HepG2 (cell line): ENCODE data around the gene MYL6B. TPM values are rescaled to one million over a fixed set of nuclear protein-coding genes. Genes with fewer than 3 reads are reported as not detected.

Source experiments
- MED8 ChIP-seq: sonication (generic); formaldehyde crosslinking; IDR thresholded peaks from 2 replicates; pipeline ENCODE4 v1.8.1; 2023; ENCODE audit warnings: mild to moderate bottlenecking, missing genetic modification reagents; ENCODE audit not compliant: insufficient replicate concordance
- NAIF1 ChIP-seq: sonication (generic); formaldehyde crosslinking; IDR thresholded peaks from 2 replicates; pipeline ENCODE4 v1.5.0; 2020; ENCODE audit warnings: mild to moderate bottlenecking, missing genetic modification reagents, borderline replicate concordance
- NCOA2 ChIP-seq: sonication (generic); formaldehyde crosslinking; IDR thresholded peaks from 2 replicates; pipeline ENCODE4 v1.8.0; 2022; ENCODE audit warnings: inconsistent platforms
- NFKB2 ChIP-seq: sonication (generic); formaldehyde crosslinking; IDR thresholded peaks from 2 replicates; pipeline ENCODE4 v1.4.0; 2020; ENCODE audit warnings: missing genetic modification reagents, borderline replicate concordance
- NFRKB ChIP-seq: fragments of 450-650 bp; IDR thresholded peaks from 2 replicates; pipeline ENCODE4 v1.6.1; 2017
- NR1H2 ChIP-seq: sonication (generic); formaldehyde crosslinking; IDR thresholded peaks from 2 replicates; pipeline ENCODE4 v1.8.1; 2022; ENCODE audit warnings: low read depth, missing genetic modification reagents, borderline replicate concordance
- NR2F1 ChIP-seq, 2 experiments: fragments of 450-650 bp in 1 of 2; formaldehyde crosslinking in 1 of 2; IDR thresholded peaks; 2 replicates each; pipeline versions ENCODE4 v1.5.0 to v1.6.1; 2016 to 2020; ENCODE audit warnings: mild to moderate bottlenecking in 1 of 2, missing compliant biosample characterization in 1 of 2, missing genetic modification reagents in 1 of 2, moderate library complexity in 1 of 2
- PHF8 ChIP-seq: sonication (generic); formaldehyde crosslinking; IDR thresholded peaks from 2 replicates; pipeline ENCODE4 v1.5.0; 2020; ENCODE audit warnings: missing genetic modification reagents
- SOX6 ChIP-seq, 2 experiments: fragments of 450-650 bp in 1 of 2; sonication (generic) in 1 of 2; formaldehyde crosslinking in 1 of 2; IDR thresholded peaks; 2 replicates each; pipeline versions ENCODE4 v1.4.0 to v1.6.1; 2017 to 2020; ENCODE audit warnings: antibody characterized with exemption in 1 of 2, mild to moderate bottlenecking in 1 of 2, missing genetic modification reagents in 1 of 2
- TAF15 ChIP-seq: fragments of 200-400 bp; formaldehyde crosslinking; IDR thresholded peaks from one replicate; pipeline ENCODE4 v1.6.1; 2018; ENCODE audit warnings: mild to moderate bottlenecking, low read depth, low read length; ENCODE audit not compliant: poor library complexity, severe bottlenecking
- ZBTB1 ChIP-seq: sonication (generic); formaldehyde crosslinking; IDR thresholded peaks from 2 replicates; pipeline ENCODE4 v1.4.0; 2020; ENCODE audit warnings: missing genetic modification reagents, borderline replicate concordance
- ZNF10 ChIP-seq: sonication (generic); formaldehyde crosslinking; IDR thresholded peaks from 2 replicates; pipeline ENCODE4 v1.4.0; 2020; ENCODE audit warnings: mild to moderate bottlenecking, low read depth, missing genetic modification reagents, borderline replicate concordance
- ZNF207 ChIP-seq: fragments of 450-650 bp; IDR thresholded peaks from 2 replicates; pipeline ENCODE4 v1.6.1; 2016; ENCODE audit warnings: antibody characterized with exemption, borderline replicate concordance
- ZNF225 ChIP-seq: sonication (generic); formaldehyde crosslinking; IDR thresholded peaks from 2 replicates; pipeline ENCODE4 v1.4.0; 2020; ENCODE audit warnings: mild to moderate bottlenecking, missing genetic modification reagents
- ZNF709 ChIP-seq: sonication (generic); formaldehyde crosslinking; IDR thresholded peaks from 2 replicates; pipeline ENCODE4 v1.5.0; 2020; ENCODE audit warnings: mild to moderate bottlenecking, missing genetic modification reagents
- ZNF879 ChIP-seq: sonication (generic); formaldehyde crosslinking; IDR thresholded peaks from 2 replicates; pipeline ENCODE4 v1.8.1; 2023; ENCODE audit warnings: missing genetic modification reagents
- polyA plus RNA-seq, 8 experiments: library from polyadenylated mRNA; depleted of rRNA in 3 of 8; stranded (reverse) in 7 of 8; unstranded in 1 of 8; fragments of >200 nt; fragmentation: Illumina TruSeq in 4 of 8; extraction: Trizol in 4 of 8; gene quantifications; 2 replicates each; pipeline versions ENCODE4 v1.2.1 to v1.2.3, GENCODE V29; 2011 to 2016; ENCODE audit warnings: low read depth in 4 of 8, missing spikeins in 1 of 8, mixed read lengths in 1 of 8; ENCODE audit not compliant: insufficient read depth in 1 of 8
- total RNA-seq, 5 experiments: library from RNA; depleted of rRNA; stranded (reverse); fragments of >200 nt; fragmentation: Illumina TruSeq; extraction: Trizol; gene quantifications; 2 replicates each; pipeline ENCODE4 v1.2.3, GENCODE V29; 2016; ENCODE audit warnings: low read depth in 1 of 5
- TF ChIP-seq, protein P1 (sequence below): sonication (generic); formaldehyde crosslinking; IDR thresholded peaks from 2 replicates; pipeline ENCODE4 v1.5.0; 2020; ENCODE audit warnings: mild to moderate bottlenecking, missing genetic modification reagents
- TF ChIP-seq, protein P2 (sequence below): sonication (generic); formaldehyde crosslinking; IDR thresholded peaks from 2 replicates; pipeline ENCODE4 v1.5.1; 2020; ENCODE audit warnings: mild to moderate bottlenecking, missing genetic modification reagents, moderate library complexity
- TF ChIP-seq, protein P3 (sequence below): sonication (generic); formaldehyde crosslinking; IDR thresholded peaks from 2 replicates; pipeline ENCODE4 v1.9.0; 2021; ENCODE audit warnings: missing genetic modification reagents, borderline replicate concordance

MYL6B gene
- total and polyA plus RNA-seq, 2 of the 13 experiments (the other 11 are each of a cell fraction or from before 2014, with no cell fraction given) = 75.7 to 88.7 TPM

DNA sequence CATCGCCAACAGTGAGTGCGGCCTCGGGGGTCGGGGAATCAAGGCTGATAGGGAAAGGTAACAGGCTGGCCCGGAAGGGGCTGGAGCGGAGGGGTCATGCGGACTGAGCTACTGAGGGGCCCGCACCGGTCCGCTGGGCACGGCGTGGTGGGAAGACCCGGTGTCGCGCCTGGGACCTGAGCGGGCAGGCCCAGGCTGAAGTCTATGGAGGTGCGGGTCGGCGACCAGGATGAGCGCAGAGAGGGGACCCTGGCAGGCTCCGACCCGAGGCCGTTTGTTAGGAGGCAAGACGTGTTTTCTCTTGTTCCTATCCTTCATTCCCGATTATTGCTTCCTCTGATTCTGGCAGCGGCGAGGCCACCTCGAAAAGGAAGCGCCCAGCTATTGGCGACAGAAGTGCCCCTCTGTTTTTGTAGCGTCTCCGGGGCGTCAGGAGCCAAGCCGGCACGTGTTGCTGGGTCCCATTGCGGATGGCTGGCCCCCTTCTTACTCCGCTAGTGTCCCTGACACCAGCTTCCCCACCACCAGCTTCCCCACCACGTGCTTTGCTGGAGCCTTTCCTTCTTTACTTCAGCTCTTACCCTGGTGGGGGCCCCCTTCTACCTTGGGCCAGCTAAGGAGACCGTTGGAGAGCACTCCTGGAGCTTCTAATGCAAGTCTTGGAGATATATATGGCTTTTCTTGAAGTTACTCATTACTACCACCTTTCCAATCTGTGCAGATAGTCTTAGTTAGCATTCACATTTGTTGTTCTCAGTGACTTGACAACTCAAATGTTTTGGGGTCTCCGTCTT, 47.4 kb upstream of the MYL6B start (continued):
- no peak for TF ChIP-seq NR2F1 (CRISPR knock-in tag; IDR thresholded peaks at IDR 0.05)
- no peak for TF ChIP-seq NFRKB
- no peak for TF ChIP-seq ZNF879 (CRISPR knock-in tag)
- TF ChIP-seq NCOA2 (CRISPR knock-in tag) = no peak
- TF ChIP-seq SOX6 (IDR thresholded peaks at IDR 0.05) = no peak
- TF ChIP-seq SOX6 (CRISPR knock-in tag; IDR thresholded peaks at IDR 0.05) = no peak
- TF ChIP-seq PHF8 (CRISPR knock-in tag) = peak; percentile 8; the same call in 1 of the 2 replicates
- no peak for TF ChIP-seq ZNF225 (CRISPR knock-in tag)
- no peak for TF ChIP-seq ZNF207
- 0 out of 2 replicates have a peak, but pooled peaks have one; percentile 25 for TF ChIP-seq ZNF709 (CRISPR knock-in tag)
- 0 out of 2 replicates have a peak, but pooled peaks have one; percentile 11 for TF ChIP-seq NFKB2 (CRISPR knock-in tag)
- no peak for TF ChIP-seq NAIF1 (CRISPR knock-in tag)
- TF ChIP-seq ZBTB1 (CRISPR knock-in tag) = no peak
- TF ChIP-seq, protein P1, sequence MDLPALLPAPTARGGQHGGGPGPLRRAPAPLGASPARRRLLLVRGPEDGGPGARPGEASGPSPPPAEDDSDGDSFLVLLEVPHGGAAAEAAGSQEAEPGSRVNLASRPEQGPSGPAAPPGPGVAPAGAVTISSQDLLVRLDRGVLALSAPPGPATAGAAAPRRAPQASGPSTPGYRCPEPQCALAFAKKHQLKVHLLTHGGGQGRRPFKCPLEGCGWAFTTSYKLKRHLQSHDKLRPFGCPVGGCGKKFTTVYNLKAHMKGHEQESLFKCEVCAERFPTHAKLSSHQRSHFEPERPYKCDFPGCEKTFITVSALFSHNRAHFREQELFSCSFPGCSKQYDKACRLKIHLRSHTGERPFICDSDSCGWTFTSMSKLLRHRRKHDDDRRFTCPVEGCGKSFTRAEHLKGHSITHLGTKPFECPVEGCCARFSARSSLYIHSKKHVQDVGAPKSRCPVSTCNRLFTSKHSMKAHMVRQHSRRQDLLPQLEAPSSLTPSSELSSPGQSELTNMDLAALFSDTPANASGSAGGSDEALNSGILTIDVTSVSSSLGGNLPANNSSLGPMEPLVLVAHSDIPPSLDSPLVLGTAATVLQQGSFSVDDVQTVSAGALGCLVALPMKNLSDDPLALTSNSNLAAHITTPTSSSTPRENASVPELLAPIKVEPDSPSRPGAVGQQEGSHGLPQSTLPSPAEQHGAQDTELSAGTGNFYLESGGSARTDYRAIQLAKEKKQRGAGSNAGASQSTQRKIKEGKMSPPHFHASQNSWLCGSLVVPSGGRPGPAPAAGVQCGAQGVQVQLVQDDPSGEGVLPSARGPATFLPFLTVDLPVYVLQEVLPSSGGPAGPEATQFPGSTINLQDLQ (CRISPR knock-in tag) = peak; percentile 47; the same call in 1 of the 2 replicates
- no peak for TF ChIP-seq ZNF10
- peak; percentile 8 for TF ChIP-seq MED8
- peak; percentile 12 for TF ChIP-seq TAF15
- TF ChIP-seq, protein P2, sequence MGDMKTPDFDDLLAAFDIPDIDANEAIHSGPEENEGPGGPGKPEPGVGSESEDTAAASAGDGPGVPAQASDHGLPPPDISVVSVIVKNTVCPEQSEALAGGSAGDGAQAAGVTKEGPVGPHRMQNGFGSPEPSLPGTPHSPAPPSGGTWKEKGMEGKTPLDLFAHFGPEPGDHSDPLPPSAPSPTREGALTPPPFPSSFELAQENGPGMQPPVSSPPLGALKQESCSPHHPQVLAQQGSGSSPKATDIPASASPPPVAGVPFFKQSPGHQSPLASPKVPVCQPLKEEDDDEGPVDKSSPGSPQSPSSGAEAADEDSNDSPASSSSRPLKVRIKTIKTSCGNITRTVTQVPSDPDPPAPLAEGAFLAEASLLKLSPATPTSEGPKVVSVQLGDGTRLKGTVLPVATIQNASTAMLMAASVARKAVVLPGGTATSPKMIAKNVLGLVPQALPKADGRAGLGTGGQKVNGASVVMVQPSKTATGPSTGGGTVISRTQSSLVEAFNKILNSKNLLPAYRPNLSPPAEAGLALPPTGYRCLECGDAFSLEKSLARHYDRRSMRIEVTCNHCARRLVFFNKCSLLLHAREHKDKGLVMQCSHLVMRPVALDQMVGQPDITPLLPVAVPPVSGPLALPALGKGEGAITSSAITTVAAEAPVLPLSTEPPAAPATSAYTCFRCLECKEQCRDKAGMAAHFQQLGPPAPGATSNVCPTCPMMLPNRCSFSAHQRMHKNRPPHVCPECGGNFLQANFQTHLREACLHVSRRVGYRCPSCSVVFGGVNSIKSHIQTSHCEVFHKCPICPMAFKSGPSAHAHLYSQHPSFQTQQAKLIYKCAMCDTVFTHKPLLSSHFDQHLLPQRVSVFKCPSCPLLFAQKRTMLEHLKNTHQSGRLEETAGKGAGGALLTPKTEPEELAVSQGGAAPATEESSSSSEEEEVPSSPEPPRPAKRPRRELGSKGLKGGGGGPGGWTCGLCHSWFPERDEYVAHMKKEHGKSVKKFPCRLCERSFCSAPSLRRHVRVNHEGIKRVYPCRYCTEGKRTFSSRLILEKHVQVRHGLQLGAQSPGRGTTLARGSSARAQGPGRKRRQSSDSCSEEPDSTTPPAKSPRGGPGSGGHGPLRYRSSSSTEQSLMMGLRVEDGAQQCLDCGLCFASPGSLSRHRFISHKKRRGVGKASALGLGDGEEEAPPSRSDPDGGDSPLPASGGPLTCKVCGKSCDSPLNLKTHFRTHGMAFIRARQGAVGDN (CRISPR knock-in tag) = peak; percentile 86; the same call in 1 of the 2 replicates
- no peak for TF ChIP-seq NR1H2 (CRISPR knock-in tag)
- TF ChIP-seq, protein P3, sequence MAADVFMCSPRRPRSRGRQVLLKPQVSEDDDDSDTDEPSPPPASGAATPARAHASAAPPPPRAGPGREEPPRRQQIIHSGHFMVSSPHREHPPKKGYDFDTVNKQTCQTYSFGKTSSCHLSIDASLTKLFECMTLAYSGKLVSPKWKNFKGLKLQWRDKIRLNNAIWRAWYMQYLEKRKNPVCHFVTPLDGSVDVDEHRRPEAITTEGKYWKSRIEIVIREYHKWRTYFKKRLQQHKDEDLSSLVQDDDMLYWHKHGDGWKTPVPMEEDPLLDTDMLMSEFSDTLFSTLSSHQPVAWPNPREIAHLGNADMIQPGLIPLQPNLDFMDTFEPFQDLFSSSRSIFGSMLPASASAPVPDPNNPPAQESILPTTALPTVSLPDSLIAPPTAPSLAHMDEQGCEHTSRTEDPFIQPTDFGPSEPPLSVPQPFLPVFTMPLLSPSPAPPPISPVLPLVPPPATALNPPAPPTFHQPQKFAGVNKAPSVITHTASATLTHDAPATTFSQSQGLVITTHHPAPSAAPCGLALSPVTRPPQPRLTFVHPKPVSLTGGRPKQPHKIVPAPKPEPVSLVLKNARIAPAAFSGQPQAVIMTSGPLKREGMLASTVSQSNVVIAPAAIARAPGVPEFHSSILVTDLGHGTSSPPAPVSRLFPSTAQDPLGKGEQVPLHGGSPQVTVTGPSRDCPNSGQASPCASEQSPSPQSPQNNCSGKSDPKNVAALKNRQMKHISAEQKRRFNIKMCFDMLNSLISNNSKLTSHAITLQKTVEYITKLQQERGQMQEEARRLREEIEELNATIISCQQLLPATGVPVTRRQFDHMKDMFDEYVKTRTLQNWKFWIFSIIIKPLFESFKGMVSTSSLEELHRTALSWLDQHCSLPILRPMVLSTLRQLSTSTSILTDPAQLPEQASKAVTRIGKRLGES = no peak
